Right atrium auricular region (tissue), 2 donors: Measurements from ENCODE around the gene FYB1. TPM values are rescaled to one million over a fixed set of nuclear protein-coding genes. Genes with fewer than 3 reads are reported as not detected.

Source experiments
- DNase-seq: peaks from one replicate; pipeline ENCODE4 v3.0.0-alpha.2; 2019; ENCODE audit warnings: low spot score
- H3K27ac ChIP-seq, 2 donors: fragments of 200-600 bp; sonication (generic); 1 replicate in 1 of 2; 2 replicates in 1 of 2; pipeline ENCODE4 v1.5.1; 2016 to 2019
- H3K27me3 ChIP-seq, 2 donors: fragments of 200-600 bp; sonication (generic); one replicate each; pipeline versions ENCODE4 v1.5.1 to v1.6.0; 2017 to 2019
- H3K36me3 ChIP-seq: fragments of 200-600 bp; sonication (generic); one replicate; pipeline ENCODE4 v1.5.1; 2016
- H3K4me1 ChIP-seq, 2 donors: fragments of 200-600 bp; sonication (generic); one replicate each; pipeline versions ENCODE4 v1.5.1 to v1.6.0; 2017 to 2019
- H3K4me3 ChIP-seq, 2 donors: fragments of 200-600 bp; sonication (generic); 1 replicate in 1 of 2; 2 replicates in 1 of 2; pipeline ENCODE4 v1.5.1; 2017 to 2019; ENCODE audit warnings: mild to moderate bottlenecking in 1 of 2, moderate library complexity in 1 of 2
- H3K9me3 ChIP-seq, 2 donors: fragments of 200-600 bp; sonication (generic); one replicate each; pipeline ENCODE4 v1.5.1; 2019
- total RNA-seq, 2 donors: library from RNA; depleted of rRNA; stranded (reverse); fragments of >200 nt; gene quantifications; one replicate each; pipeline ENCODE4 v1.1.0, GENCODE V29; 2016
- TF ChIP-seq, protein P1 (sequence below), 2 donors: fragments of 200-600 bp; sonication (generic); IDR thresholded peaks; one replicate each; pipeline ENCODE4 v1.5.1; 2019; ENCODE audit warnings: antibody characterized with exemption in 2 of 2

The FYB1 gene
- total RNA-seq, 2 donors from 2014 or later = 1.8 to 8.4 TPM

DNA sequence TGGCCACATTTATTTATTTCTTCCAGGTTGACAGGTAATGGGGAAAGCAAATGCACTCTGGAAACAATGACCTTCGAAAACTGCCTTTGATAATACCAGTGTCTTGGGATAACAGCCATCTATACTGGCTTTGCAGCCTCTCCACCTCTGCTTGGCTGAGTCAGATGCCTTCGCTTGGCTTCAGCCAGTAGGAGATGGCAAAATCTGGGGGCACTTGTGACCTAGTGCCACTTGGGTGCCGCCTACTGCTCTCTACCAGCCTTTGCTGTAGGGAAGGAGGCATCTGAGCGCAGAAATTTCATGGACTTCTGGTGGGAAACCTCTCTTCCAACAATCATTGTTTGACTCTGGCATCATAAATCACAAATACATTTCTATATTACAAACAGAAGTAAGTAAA lies 21.8 kb downstream of the FYB1 start:
- H3K27me3 ChIP-seq = no peaks in the 10 kb centered on the region
- H3K9me3 ChIP-seq = no peaks in the 10 kb centered on the region
- no peak for DNase-seq
- H3K4me1 ChIP-seq = no peaks in the 10 kb centered on the region
- no peak overlapping the region for H3K27ac ChIP-seq
- TF ChIP-seq, protein P1, sequence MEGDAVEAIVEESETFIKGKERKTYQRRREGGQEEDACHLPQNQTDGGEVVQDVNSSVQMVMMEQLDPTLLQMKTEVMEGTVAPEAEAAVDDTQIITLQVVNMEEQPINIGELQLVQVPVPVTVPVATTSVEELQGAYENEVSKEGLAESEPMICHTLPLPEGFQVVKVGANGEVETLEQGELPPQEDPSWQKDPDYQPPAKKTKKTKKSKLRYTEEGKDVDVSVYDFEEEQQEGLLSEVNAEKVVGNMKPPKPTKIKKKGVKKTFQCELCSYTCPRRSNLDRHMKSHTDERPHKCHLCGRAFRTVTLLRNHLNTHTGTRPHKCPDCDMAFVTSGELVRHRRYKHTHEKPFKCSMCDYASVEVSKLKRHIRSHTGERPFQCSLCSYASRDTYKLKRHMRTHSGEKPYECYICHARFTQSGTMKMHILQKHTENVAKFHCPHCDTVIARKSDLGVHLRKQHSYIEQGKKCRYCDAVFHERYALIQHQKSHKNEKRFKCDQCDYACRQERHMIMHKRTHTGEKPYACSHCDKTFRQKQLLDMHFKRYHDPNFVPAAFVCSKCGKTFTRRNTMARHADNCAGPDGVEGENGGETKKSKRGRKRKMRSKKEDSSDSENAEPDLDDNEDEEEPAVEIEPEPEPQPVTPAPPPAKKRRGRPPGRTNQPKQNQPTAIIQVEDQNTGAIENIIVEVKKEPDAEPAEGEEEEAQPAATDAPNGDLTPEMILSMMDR (IDR thresholded peaks at IDR 0.05) = no peak
- no peaks in the 10 kb centered on the region for H3K36me3 ChIP-seq
- no peak overlapping the region for H3K4me3 ChIP-seq

GRCh38 chr5:39195198-39195826 lies 24.1 kb downstream of the FYB1 start:
- Histone ChIP-seq H3K4me1 (no peaks in the 10 kb centered on the region), H3K9me3 (no peaks in the 10 kb centered on the region), H3K27me3 (no peaks in the 10 kb centered on the region), H3K4me3 (no peak overlapping the region), H3K36me3 (no peaks in the 10 kb centered on the region), H3K27ac (no peak overlapping the region)
- no peak for DNase-seq
- TF ChIP-seq, protein P1 (IDR thresholded peaks at IDR 0.05) = no peak

DNA sequence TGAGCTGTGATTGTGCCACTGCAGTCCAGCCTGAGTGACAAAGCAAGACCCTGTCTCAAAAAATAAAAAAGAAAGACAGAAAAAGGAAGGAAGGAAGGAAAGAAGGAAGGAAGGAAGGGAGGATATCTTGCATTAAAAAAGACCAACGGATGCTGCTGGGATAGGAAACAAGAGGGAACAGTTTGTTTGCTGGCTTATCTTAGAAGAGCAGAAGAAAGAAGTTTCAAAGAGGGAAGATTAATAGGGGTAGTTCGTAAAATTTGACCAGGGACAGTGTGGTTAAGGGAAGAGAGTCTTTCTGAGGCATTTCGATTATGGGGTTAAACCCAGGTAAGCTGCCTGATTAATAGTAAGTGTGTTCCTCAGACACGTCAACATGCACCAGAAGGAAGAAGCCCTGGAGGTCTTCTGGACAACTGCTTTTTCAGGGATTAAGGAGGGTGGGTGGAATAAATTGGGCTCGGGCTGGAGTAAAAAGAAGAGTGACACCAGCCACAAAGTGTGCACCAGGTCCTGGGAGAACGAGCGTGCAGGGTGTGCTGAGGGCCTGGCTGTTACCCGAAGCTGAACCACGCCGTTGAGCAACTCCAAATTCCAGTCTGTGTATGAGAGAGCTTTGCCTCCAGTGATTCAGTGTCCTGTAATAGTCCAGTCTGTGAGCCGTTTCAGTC lies 24.8 kb downstream of the FYB1 start:
- Histone ChIP-seq H3K9me3 (no peaks in the 10 kb centered on the region), H3K27ac (no peak overlapping the region), H3K4me3 (no peak overlapping the region), H3K27me3 (no peaks in the 10 kb centered on the region), H3K36me3 (no peaks in the 10 kb centered on the region), H3K4me1 (no peaks in the 10 kb centered on the region)
- TF ChIP-seq, protein P1 (IDR thresholded peaks at IDR 0.05) = no peak
- DNase-seq = no peak

DNA sequence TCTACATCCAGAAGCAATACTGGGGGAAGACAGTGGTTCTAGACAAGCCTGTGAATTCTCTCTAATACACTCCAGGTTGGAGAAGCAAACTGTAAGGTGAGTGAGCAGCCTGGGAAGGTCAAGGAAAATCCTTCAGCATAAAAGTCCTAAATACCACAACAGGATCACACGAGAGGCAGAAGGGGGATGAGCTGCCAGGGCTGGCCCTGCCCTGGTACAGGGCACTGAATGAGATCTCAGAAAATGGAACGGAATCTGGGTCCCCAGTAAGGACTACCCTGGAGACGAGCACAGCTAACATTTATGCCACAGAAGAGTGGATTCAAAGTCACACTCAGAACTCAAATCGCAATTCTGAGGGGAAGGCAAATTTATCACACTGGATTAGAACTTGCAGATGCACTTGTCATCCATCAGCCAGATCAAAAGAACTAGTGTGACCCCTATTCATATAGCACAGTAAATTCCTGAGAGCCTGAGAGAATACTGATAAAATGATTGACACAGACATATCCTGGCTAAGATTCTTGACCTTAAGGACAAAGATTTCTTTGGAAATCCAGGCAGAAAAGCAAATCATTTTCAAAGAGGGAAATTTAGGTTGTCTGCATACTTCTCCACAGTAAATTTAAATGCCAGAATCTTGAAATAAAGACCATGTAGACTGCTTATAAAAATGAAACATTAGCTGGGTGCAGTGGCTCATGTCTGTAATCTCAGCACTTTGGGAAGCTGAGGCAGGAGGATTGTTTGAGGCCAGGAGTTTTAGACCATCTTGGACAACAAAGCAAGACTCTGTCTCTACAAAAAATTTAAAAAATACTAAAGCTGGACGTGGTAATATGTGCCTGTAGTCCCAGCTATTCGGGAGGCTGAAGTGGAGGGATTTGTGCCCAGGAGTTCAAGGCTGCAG lies 25.6 kb downstream of the FYB1 start:
- H3K4me1 ChIP-seq = no peaks in the 10 kb centered on the region
- no peak for DNase-seq
- no peak overlapping the region for H3K4me3 ChIP-seq
- no peaks in the 10 kb centered on the region for H3K27me3 ChIP-seq
- no peaks in the 10 kb centered on the region for H3K36me3 ChIP-seq
- TF ChIP-seq, protein P1 (IDR thresholded peaks at IDR 0.05) = no peak
- H3K27ac ChIP-seq = no peak overlapping the region
- no peaks in the 10 kb centered on the region for H3K9me3 ChIP-seq

GRCh38 chr5:39192450-39193160 lies 26.8 kb downstream of the FYB1 start:
- Histone ChIP-seq H3K4me3 (no peak overlapping the region), H3K4me1 (no peaks in the 10 kb centered on the region), H3K27me3 (no peaks in the 10 kb centered on the region), H3K27ac (no peak overlapping the region), H3K36me3 (no peaks in the 10 kb centered on the region), H3K9me3 (no peaks in the 10 kb centered on the region)
- TF ChIP-seq, protein P1 (IDR thresholded peaks at IDR 0.05) = no peak
- no peak for DNase-seq
